HG02884 (cell line): ENCODE results near the gene CCDC174.

ENCODE experiments used
- ATAC-seq: cut with Tn5 transposase; IDR thresholded peaks from one replicate; pipeline ENCODE4 v1.9.1; 2021; ENCODE audit warnings: mild to moderate bottlenecking, moderate library complexity; ENCODE audit not compliant: unreplicated experiment

The CCDC174 gene

DNA sequence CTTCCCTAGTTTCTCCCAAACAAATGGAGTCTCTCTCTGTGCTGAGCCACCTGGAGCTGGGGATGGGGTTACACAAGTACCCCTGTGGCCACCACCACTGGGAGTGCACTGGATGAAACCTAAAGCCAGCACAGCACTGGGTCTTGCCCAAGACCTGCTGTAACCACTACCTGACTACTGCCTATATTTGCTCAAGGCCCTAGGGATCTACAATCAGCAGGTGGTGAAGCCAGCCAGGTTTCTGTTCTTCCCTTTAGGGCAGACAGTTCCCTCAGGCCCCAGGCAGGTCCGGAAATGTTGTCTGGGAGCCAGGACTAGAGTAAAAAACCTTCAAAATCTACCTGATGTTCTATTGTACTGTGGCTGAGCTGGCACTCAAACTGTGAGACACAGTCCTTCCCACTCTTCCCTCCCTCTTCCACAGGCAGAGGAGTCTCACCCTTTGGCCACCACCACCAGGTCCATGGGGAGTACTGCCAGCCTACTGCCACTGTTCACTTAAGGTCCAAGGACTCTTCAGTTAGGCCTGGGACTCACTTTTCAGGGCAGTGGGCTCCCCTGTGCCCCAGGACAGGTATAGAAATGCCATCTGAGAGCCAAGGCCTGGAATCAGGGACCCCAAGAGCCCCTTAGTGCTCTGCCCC lies 47.2 kb downstream of the CCDC174 start:
- no peak for ATAC-seq

DNA sequence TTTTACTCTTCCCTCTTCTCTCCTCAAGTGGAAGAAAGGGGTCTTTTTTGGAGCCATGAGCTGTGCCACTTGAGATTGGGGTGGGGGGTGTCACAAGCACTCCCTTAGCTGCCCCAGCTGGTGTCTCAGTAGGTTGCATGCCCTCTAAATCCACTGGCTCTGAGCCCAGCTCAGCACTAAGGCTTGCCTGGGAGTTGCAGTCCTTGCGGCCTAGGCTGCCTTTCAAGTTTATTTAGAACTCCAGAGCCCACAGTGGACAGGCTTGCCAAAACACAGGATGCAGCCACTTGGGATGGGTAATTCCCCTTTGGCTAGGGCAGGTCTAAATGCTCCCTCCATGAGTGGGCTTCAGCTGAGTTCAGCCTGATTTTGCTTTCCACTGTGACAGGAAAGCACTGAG lies 48.1 kb downstream of the CCDC174 start:
- ATAC-seq, result no peak

DNA sequence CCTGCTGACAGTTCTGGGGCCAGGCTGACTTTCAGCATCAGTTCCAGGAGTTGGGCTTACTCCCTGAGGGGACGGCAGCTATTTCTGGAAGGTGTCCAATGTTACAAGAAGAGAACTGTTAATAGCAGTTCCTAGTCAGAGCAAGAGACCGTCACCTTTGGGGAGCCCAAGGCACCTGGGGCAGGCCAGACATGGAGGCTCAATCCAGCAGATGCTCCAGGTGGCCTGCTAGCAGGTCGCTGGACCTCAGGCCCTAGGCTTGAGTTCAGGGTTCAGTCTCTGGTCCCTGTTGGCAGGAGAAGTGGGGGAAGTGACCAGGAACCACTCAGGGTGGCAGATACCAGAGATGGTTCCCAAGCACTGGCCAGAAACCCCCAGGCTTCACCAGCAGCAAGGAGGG lies 49.3 kb downstream of the CCDC174 start:
- ATAC-seq, result no peak

DNA sequence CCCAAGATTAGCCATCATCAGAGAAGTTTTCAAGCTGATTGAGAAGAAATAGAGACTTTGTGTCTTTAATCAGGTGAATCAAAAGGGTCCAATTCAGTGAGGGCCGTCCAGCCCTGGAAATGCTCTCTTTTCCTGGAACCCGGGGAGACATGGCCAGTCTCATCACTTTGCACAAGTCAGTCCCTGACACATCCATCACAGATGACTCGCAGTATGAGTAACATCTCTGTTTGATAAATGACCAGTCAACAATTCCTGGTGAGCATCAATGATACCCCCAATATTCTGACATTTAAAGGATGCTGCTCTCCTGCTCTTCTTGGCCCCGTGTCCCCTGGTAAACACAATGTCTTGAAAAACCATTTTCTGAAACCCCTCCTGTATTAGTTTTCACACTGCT lies 50.1 kb downstream of the CCDC174 start:
- no peak for ATAC-seq

DNA sequence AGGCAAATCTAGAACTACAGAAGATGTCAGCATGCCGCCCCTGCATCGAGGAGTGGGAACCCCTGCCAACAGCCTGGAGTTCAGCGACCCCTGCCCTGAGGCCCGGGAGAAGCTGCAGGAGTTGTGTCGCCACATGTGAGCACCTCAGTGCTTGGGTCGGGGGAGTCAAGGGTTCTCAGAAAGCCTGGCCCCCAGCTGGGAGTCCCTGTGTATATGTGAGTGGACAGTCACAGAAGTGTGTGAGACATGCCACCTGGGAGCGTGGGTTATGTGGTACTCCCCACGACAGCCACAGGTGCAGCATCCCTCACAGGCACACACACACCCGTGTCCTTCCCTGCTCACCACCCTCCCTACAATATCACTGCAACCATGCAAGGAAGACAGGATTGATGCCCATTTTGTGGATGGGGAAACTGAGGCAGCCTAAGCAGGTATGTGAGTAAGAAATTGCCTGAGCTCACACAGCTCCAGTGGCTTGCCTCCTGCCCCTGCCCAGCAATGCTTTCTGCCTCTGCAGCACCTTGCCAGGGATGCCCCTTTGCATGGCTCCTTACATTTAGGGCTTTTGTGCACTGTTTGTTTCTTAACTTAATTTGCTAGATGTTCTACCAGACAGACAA lies 51.7 kb downstream of the CCDC174 start:
- no peak for ATAC-seq

DNA sequence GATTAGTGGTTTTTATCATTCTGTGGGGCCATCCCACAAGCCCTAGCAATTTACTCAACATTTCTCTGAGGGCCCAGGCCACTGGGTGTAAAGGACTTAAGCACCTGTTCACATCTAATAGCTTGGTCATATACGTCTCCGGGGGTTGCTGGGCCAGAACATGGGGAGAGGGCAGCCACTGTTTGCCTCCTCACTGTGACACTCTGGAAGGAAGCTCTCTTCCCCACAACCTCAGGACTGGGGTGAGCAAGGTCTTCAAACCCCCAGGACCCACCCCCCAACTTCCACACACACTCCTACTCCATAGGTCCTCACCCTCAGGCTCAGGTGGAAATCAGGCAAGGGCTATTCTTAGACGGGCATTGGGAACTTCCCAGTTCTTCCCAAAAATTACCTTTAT lies 52.2 kb downstream of the CCDC174 start:
- no peak for ATAC-seq

DNA sequence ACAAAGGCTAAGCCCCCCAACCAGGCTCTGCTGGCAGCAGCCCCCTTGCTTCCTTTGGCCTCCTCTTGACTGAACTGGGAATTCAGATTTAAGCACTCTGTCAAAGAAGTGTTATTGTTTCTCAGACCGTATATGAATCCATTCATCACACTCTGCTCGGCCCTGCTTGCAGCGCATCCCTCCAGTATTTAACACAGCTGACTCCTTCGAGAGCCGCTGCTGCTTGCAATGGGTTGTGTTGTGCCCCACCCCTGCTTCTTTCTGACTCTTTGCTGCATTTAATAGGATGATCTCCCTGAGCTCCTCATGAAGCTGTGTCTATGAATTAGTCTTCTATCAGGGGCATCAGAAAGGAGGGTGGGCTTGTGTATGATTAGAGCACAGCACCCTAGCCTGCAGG lies 54.5 kb downstream of the CCDC174 start:
- no peak for ATAC-seq

DNA sequence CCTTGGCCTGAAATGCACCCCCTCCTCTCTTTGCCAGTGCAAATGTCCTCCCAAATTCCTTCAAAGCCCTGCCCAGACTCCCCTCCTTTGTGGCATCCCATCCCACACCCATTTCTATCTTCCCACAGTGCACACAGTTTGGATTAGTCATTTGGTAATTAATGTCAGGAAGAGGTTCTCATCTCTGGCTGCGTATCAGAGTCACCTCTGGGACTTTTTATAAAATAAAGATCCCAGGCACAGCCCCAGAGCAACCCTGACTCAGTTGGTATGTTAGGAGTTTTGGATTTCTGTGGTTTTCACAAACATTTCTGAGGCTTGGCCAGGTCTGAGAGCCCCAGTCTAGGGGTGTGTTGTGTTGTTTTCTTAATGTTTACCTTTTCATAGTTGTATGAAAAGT lies 65.0 kb downstream of the CCDC174 start:
- ATAC-seq, result no peak

DNA sequence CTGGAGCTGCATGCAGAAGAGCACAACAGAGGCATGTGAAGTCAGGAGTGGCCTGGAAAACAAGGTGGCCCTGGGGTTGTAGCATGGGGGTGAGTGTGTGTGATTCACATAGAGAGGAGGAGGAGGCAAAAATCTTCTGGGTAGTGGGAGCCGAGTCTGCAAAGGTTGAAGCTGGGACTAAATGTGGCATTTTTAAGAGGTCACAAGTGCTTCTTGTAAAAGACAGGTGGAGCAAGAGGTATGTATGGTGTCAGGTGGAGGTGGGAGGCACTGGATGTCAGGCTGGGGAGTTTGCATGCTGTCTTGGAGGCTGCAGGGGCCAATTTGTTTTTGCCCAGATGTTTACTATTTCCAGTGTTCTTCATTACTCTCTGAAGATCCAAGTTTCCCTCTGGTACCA lies 65.7 kb downstream of the CCDC174 start:
- no peak for ATAC-seq

DNA sequence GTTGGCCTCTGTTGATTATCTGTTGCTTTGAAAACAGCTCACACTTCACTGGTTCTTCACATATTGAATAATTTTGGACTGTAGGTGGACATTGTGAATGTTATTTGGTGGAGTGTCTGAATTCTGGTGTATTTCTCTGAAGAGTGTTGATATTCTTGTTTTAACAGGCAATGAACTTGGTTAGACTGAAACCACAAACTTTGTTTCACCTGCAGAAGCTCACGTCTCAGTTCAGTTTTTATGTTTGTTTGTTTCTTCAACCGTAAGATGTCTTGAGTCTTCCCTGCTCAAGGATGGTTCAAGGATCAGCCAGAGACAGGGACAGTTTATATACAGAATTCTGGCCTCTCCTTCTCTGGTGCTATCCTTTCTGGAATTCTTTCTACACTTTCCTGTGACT lies 67.0 kb downstream of the CCDC174 start:
- no peak for ATAC-seq

DNA sequence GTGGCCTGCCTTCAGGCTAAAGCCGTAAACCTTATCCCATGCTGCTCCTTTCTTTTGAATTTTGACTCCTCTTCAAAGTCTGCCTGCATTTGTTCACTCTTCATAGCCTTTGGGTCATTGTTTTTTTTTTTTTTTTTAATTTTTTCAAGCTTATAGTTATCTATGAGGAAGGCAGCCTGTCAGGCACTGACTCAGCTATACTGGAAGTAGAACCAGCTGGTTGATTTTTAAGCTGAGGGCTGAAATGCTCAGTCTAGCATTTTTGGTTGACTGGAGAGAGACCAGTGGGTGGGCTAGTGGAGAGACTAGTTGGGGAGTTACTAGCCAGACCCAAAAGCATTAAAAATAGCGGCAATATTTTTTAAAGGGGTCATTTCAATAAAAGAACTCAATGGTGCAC lies 67.4 kb downstream of the CCDC174 start:
- no peak for ATAC-seq

DNA sequence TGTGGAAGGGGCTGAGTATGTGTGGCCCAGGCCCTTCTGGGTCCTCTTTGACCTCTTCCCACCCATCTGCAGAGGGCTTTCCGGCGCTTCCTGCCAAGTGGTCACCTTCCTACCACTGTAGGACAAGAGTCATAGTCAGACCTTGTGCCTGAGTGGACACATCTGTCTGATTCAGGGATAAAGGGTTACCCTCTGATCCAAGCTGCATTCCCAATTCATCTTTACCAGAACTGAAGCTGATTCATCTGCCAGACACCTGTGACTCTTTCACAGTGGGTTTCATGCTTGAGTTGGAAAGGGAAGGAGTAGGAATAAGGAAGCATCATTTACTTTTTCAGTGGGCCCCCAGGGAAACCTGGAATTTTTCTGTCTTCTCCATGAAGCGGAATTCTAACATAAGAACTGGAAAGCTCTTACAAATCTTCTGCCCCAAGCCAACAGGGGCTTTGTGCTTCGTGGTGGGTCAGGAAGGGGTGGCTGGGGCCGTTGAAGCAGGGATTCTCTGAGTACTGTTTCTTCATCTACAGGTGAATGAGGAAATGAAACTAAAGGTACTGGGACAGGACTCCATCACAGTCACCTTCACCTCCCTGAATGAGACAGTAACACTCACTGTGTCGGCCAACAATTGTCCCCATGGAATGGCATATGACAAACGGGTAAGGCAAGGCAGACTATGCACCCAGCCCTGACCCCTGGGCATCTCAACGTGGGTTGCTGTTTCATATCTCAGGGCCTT lies 69.7 kb downstream of the CCDC174 start:
- ATAC-seq, result no peak
